22Rv1 (cell line): ENCODE measurements around the gene CLDN11.

Source experiments
- CTCF ChIP-seq: fragments of 450-650 bp; IDR thresholded peaks from 2 replicates; pipeline ENCODE4 v1.5.1; 2017; ENCODE audit warnings: mild to moderate bottlenecking
- ZFX ChIP-seq: fragments of 450-650 bp; IDR thresholded peaks from 2 replicates; pipeline ENCODE4 v1.6.1; 2017; ENCODE audit warnings: antibody characterized with exemption, borderline replicate concordance

DNA sequence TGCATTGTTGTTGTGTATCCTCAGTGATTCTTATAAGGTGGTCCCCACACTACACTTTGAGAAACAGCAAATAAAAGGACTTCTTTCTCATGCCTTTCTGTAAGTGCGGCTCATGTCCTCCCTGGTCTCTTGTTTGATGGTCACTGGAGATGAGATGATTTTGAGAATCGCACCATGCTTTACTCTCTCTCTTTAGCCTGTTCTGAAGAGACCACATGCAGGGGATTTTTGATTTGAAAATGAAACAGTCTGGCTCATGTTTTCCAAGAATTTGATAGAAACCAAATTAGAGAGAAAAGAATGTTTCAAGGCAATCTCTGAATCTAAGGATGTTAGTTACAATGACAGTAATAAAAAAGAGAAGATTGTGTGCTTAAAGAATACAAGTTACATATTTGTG is 18.0 kb downstream of the CLDN11 start:
- TF ChIP-seq CTCF, result no peak
- TF ChIP-seq ZFX, result no peak
